Stomach (tissue), 9 donors: Measurements from ENCODE around the gene PSD. TPM values are rescaled to one million over a fixed set of nuclear protein-coding genes. Genes with fewer than 3 reads are reported as not detected.

Experiments used
- DNase-seq, 2 donors: peaks; one replicate each; pipeline versions ENCODE4 v3.0.0 to v3.0.0-alpha.2; 2013 to 2019
- H3K27ac ChIP-seq, 5 donors: fragments of 200-600 bp in 4 of 5; sonication (generic) in 4 of 5; one replicate each; pipeline ENCODE4 v1.5.1; 2013 to 2019; ENCODE audit warnings: mild to moderate bottlenecking in 1 of 5, moderate library complexity in 1 of 5
- H3K27me3 ChIP-seq, 3 donors: fragments of 200-600 bp; sonication (generic); one replicate each; pipeline ENCODE4 v1.5.1; 2017 to 2019; ENCODE audit warnings: mixed run types in 1 of 3
- H3K36me3 ChIP-seq, 4 donors: fragments of 200-600 bp; sonication (generic); 1 replicate in 3 of 4; 2 replicates in 1 of 4; pipeline ENCODE4 v1.5.1; 2016 to 2019
- H3K4me1 ChIP-seq, 4 donors: fragments of 200-600 bp; sonication (generic); one replicate each; pipeline ENCODE4 v1.5.1; 2016 to 2019
- H3K4me3 ChIP-seq, 4 donors: fragments of 200-600 bp; sonication (generic) in 3 of 4; one replicate each; pipeline ENCODE4 v1.5.1; 2016 to 2019; ENCODE audit warnings: mild to moderate bottlenecking in 1 of 4
- H3K9me3 ChIP-seq, 4 donors: fragments of 200-600 bp; sonication (generic); one replicate each; pipeline ENCODE4 v1.5.1; 2016 to 2019
- EP300 ChIP-seq: sonication (generic); formaldehyde crosslinking; IDR thresholded peaks from one replicate; pipeline ENCODE4 v1.6.1; 2017; ENCODE audit warnings: antibody characterized with exemption
- POLR2A ChIP-seq, 4 donors: fragments of 450-650 bp; IDR thresholded peaks; one replicate each; pipeline ENCODE4 v1.6.1; 2016; ENCODE audit warnings: antibody characterized with exemption in 4 of 4, control low read depth in 2 of 4, mild to moderate bottlenecking in 1 of 4, moderate library complexity in 1 of 4
- POLR2AphosphoS5 ChIP-seq, 3 donors: sonication (generic); formaldehyde crosslinking; IDR thresholded peaks; one replicate each; pipeline ENCODE4 v1.6.1; 2016; ENCODE audit warnings: antibody characterized with exemption in 3 of 3
- WGBS, 5 donors: extraction: QIAGEN DNeasy Blood & Tissue Kit in 3 of 5; methylation state at CpG; one replicate each; pipeline versions ENCODE4 v1.1.5 to v1.1.7; 2013 to 2018; 5-methylcytosine and 5-hydroxymethylcytosine counted together
- intact Hi-C: fragments of 100-400 bp; cut with DNase I; formaldehyde crosslinking; loops from one replicate; pipeline ENCODE4 v1.15.1; 2023; ENCODE audit warnings: low total_unique reads
- polyA plus RNA-seq, 3 donors: library from polyadenylated mRNA; stranded (reverse); fragments of 200-250 nt; gene quantifications; one replicate each; pipeline ENCODE4 v1.2.3, GENCODE V29; 2013
- total RNA-seq, 5 donors: library from RNA; depleted of rRNA; stranded (reverse); fragments of >200 nt; gene quantifications; one replicate each; pipeline versions ENCODE4 v1.1.0 to v1.2.3, GENCODE V29; 2014 to 2016
- TF ChIP-seq, protein P1 (sequence below), 7 experiments: fragments of 450-650 bp in 4 of 7; fragments of 200-600 bp in 3 of 7; sonication (generic) in 3 of 7; IDR thresholded peaks; one replicate each; pipeline ENCODE4 v1.5.1; 2016 to 2019; ENCODE audit warnings: antibody characterized with exemption in 7 of 7, control low read depth in 2 of 7, mild to moderate bottlenecking in 1 of 7
- donor health status: healthy with polysubstance abuse.
- donor health status: Bipolar disorder and iron deficiency.
- donor health status: healthy.

PSD gene
- total and polyA plus RNA-seq, 8 donors, result 2.2 to 74.7 (median 24.5) TPM

DNA sequence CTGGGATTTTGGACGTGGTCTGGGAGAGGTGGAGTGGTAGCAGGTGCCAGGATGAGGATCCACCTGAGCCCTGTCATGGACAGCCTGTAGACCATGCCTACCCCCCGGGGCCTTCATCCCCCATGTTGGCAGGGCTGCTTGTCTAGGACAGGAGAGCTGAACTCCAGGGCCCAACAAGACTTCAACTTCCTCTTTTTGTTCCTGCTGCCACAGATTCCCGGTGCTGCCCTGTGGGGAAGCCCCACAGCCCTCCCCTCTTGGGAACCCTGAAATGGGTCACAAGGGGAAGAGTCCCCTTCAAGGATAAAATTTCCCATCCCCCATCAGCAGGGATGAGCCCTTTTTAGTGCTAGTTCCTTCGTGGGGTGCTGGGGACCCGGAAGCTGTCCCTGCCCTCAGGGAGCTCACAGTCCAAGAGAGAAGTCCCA, 15.0 kb upstream of the PSD start:
- no peak for DNase-seq
- Histone ChIP-seq H3K36me3 (no peaks in the 10 kb centered on the region), H3K4me3 (no peak overlapping the region), H3K27ac (peak overlapping the region in 1 of 5 donors; percentile 63), H3K9me3 (no peaks in the 10 kb centered on the region), H3K27me3 (peaks cover 0 to 35% (median 3%) of the 10 kb centered on the region in 3 donors), H3K4me1 (peaks cover 5 to 47% (median 24%) of the 10 kb centered on the region in 4 donors)
- intact Hi-C loops, result no loop called here
- 51 to 66% (median 61%) methylated on average over 5 of the region's 5 CpGs for WGBS, 5 donors
- TF ChIP-seq POLR2AphosphoS5 (IDR thresholded peaks at IDR 0.05) (no peak), POLR2A (IDR thresholded peaks at IDR 0.05) (no peak), EP300 (no peak)
- TF ChIP-seq, protein P1, sequence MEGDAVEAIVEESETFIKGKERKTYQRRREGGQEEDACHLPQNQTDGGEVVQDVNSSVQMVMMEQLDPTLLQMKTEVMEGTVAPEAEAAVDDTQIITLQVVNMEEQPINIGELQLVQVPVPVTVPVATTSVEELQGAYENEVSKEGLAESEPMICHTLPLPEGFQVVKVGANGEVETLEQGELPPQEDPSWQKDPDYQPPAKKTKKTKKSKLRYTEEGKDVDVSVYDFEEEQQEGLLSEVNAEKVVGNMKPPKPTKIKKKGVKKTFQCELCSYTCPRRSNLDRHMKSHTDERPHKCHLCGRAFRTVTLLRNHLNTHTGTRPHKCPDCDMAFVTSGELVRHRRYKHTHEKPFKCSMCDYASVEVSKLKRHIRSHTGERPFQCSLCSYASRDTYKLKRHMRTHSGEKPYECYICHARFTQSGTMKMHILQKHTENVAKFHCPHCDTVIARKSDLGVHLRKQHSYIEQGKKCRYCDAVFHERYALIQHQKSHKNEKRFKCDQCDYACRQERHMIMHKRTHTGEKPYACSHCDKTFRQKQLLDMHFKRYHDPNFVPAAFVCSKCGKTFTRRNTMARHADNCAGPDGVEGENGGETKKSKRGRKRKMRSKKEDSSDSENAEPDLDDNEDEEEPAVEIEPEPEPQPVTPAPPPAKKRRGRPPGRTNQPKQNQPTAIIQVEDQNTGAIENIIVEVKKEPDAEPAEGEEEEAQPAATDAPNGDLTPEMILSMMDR (IDR thresholded peaks at IDR 0.05), result no peak

- Histone ChIP-seq H3K4me3 (peak within 1 kb of the TSS; percentile 78 to 90 (median 84)), H3K9me3 (no peaks in the 10 kb centered on the region), H3K27me3 (peaks cover 0 to 35% (median 3%) of the 10 kb centered on the region in 3 donors), H3K36me3 (no peaks in the 10 kb centered on the region), H3K27ac (peak within 1 kb of the TSS; percentile 75 to 90 (median 85)), H3K4me1 (peaks cover 5 to 47% (median 24%) of the 10 kb centered on the region in 4 donors)
- WGBS, 5 donors, result 0% methylated on average over 48 to 52 of the region's 52 CpGs
- peak; percentile 97 to 99 for DNase-seq
- intact Hi-C loops, result no loop called here
- TF ChIP-seq POLR2AphosphoS5 (IDR thresholded peaks at IDR 0.05) (peak; percentile 70 to 96 (median 72)), POLR2A (IDR thresholded peaks at IDR 0.05) (no peak), EP300 (no peak)
- TF ChIP-seq, protein P1 (IDR thresholded peaks at IDR 0.05), result no peak
Measured at GRCh38 chr10:102432162-102432950, 13.8 kb upstream of the PSD start, which contains the start of gene CUEDC2. TSS of gene CUEDC2 (minus strand) at chr10:102432574. CDS start at chr10:102425188, 7,386 bp downstream.

DNA sequence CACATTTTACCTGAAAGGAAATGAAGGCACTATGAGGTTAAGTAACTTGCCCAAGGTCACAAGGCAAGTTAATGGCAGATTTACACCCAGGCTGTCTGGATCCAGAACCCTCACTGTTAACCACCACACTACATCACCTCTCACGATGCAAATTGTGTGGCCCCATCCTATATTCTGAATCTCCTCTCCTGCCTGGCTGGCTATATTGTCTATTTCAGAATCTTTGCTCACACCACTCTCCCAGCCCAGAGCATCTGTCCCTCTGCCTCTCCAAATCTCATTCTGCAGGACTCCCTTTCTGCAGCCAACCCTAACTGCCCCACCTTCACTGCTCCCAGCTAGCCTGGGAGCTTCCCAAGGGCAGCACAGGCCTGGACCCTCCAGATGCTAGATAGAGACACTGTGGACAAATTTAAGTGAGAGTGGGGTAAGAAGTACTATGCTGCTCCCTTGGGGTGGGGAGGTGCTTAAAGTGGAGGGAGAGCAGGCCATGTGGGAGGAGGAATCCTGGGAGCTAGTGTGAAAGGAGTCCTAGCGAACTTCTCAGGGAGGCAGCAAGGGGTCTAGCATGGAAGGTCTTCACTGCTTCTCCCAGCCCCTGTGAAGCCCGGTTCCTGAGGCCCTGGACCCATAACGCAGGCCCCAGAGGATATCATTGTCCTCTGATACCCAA, 13.0 kb upstream of the PSD start:
- Histone ChIP-seq H3K27me3 (peaks cover 0 to 32% (median 3%) of the 10 kb centered on the region in 3 donors), H3K4me3 (peak overlapping the region; percentile 78 to 90 (median 84)), H3K4me1 (peaks cover 5 to 47% (median 24%) of the 10 kb centered on the region in 4 donors), H3K9me3 (no peaks in the 10 kb centered on the region), H3K36me3 (peaks cover 0 to 5% (median 0%) of the 10 kb centered on the region in 4 donors), H3K27ac (peak overlapping the region; percentile 75 to 90 (median 85))
- DNase-seq, result peak in 1 of 2 donors; percentile 47
- TF ChIP-seq POLR2A (IDR thresholded peaks at IDR 0.05) (no peak), EP300 (no peak), POLR2AphosphoS5 (IDR thresholded peaks at IDR 0.05) (no peak)
- TF ChIP-seq, protein P1 (IDR thresholded peaks at IDR 0.05), result no peak
- 17 to 25% (median 19%) methylated on average over 4 of the region's 4 CpGs for WGBS, 5 donors
- intact Hi-C loops, result no loop called here

GRCh38 chr10:102429468-102429867, 10.9 kb upstream of the PSD start:
- H3K4me3 ChIP-seq, result no peak overlapping the region
- no peak for DNase-seq
- peaks cover 0 to 11% (median 0%) of the 10 kb centered on the region in 3 donors for H3K27me3 ChIP-seq
- peaks cover 0 to 13% (median 7%) of the 10 kb centered on the region in 4 donors for H3K36me3 ChIP-seq
- peaks cover 5 to 31% (median 21%) of the 10 kb centered on the region in 4 donors for H3K4me1 ChIP-seq
- no peaks in the 10 kb centered on the region for H3K9me3 ChIP-seq
- TF ChIP-seq EP300 (no peak), POLR2A (IDR thresholded peaks at IDR 0.05) (no peak), POLR2AphosphoS5 (IDR thresholded peaks at IDR 0.05) (no peak)
- TF ChIP-seq, protein P1 (IDR thresholded peaks at IDR 0.05), result no peak
- 82 to 91% (median 88%) methylated on average over 6 to 8 of the region's 8 CpGs for WGBS, 5 donors
- no peak overlapping the region for H3K27ac ChIP-seq
- intact Hi-C loops, result no loop called here
